Cerebellar nuclear complex (tissue), 1 donor: Measurements from ENCODE around the gene ATG7.
A peak's percentile ranks its signal among the peaks of the same experiment; 100 is the strongest.
"Not testable (repeated sequence)": the region's sequence is repeated elsewhere in the genome, so short reads cannot be mapped to it uniquely, and the experiment has no call there.

Experiments used
- DNase-seq, 2 experiments: peaks; one replicate each; lab custom pipeline; 2025; lab: John Stamatoyannopoulos, UW

Gene ATG7

GRCh38 chr3:11251807-11252176 lies 20.4 kb upstream of the ATG7 start:
- no peak for DNase-seq

GRCh38 chr3:11254876-11255275 lies 17.3 kb upstream of the ATG7 start:
- no peak for DNase-seq

GRCh38 chr3:11255537-11255936 lies 16.7 kb upstream of the ATG7 start:
- not testable (repeated sequence) for DNase-seq

GRCh38 chr3:11258958-11259357 lies 13.2 kb upstream of the ATG7 start:
- no peak for DNase-seq

- no peak for DNase-seq
Measured at GRCh38 chr3:11260460-11260859, 11.7 kb upstream of the ATG7 start.

GRCh38 chr3:11269007-11269406 lies 3.2 kb upstream of the ATG7 start:
- no peak for DNase-seq

GRCh38 chr3:11272906-11273574 lies 843 bp downstream of the ATG7 start:
- DNase-seq: no peak

- no peak for DNase-seq
Measured at GRCh38 chr3:11273891-11274291, 1.7 kb downstream of the ATG7 start.

GRCh38 chr3:11274566-11275142 lies 2.5 kb downstream of the ATG7 start:
- DNase-seq: no peak

GRCh38 chr3:11275926-11276325 lies 3.7 kb downstream of the ATG7 start:
- DNase-seq: no peak

GRCh38 chr3:11276901-11277300 lies 4.7 kb downstream of the ATG7 start:
- no peak for DNase-seq

- DNase-seq: peak in 1 of 2 experiments; percentile 11
Measured at GRCh38 chr3:11282250-11283138, 10.3 kb downstream of the ATG7 start.

GRCh38 chr3:11283139-11283475 lies 10.9 kb downstream of the ATG7 start:
- no peak for DNase-seq

- no peak for DNase-seq
Measured at GRCh38 chr3:11284011-11284410, 11.8 kb downstream of the ATG7 start.

GRCh38 chr3:11285471-11285870 lies 13.3 kb downstream of the ATG7 start:
- DNase-seq: no peak

- DNase-seq: no peak
Measured at GRCh38 chr3:11287404-11287803, 15.2 kb downstream of the ATG7 start.

- DNase-seq: no peak
Measured at GRCh38 chr3:11288021-11288491, 15.9 kb downstream of the ATG7 start.

- no peak for DNase-seq
Measured at GRCh38 chr3:11288786-11289637, 16.8 kb downstream of the ATG7 start.

- no peak for DNase-seq
Measured at GRCh38 chr3:11289864-11290263, 17.7 kb downstream of the ATG7 start.

- no peak for DNase-seq
Measured at GRCh38 chr3:11290743-11291680, 18.8 kb downstream of the ATG7 start.

GRCh38 chr3:11291808-11292207 lies 19.6 kb downstream of the ATG7 start:
- no peak for DNase-seq
